Activated CD8-positive, alpha-beta memory T cell treated with anti-CD3 and anti-CD28 coated beads, Interleukin-2, amount 50 U/mL, for 24 hours (primary cell): Measurements from ENCODE around the gene ABLIM1.

Source experiments
- DNase-seq: peaks from one replicate; pipeline ENCODE4 v3.0.0-alpha.2; 2020; ENCODE audit errors: extremely low read depth

ABLIM1 gene

DNA sequence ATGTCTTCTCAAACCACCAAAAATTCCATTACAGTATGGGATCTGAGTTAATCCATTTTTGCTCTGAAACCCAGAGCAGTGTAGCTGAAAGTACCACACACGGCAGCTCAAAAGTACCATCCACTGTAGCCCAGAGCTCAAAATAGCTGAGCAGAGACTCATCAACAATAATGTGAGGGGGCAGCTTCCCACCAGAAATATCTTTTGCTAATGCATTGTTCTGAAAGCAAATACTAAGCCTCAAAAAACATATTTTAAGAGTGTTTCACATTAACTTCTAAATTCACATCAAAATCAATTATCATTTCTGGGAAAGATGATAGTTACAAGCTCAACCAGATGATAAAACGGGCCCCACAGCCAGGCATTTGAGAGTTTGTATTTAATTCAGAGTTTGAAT is 73.7 kb downstream of the ABLIM1 start:
- DNase-seq: no peak

GRCh38 chr10:114581071-114581470 is 77.0 kb downstream of the ABLIM1 start:
- DNase-seq: no peak

DNA sequence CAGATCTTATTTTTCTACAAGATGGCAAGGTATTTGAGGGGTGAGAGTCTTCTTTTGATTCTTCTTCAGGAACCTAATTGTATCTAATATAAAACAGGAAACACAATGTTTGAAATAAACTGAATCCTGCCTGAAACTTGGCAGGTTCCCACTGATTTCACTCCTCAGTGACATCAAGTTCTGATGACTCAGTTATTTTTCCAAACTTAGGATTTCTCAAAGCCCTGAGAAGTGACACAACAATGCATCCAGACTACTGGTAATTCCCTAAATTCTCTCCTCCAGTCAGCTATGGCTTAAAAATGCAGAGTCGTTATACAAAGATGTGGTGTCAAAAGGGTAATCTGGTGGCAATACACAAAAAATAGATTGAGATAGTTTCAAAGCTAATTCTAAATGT is 80.9 kb downstream of the ABLIM1 start:
- no peak for DNase-seq

DNA sequence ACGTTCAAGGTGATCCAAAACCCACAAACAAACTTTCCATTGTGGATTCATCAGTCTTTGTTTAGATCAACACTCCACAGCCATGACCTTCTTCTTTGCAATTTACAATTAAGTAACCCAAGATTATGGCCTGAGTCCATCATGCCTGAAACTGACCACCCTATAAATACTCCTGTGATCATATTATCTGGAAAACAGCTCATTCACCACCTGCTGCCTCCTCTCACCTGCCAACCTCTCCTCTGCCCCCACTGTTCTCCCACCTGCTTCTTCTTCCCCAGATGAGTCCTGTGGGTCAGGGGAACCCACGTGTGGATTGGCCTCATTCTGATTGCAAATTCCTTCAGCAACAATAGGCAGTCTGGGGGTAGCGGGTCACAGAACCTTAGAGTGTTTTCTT is 81.4 kb downstream of the ABLIM1 start:
- DNase-seq: no peak

- no peak for DNase-seq
Observed at GRCh38 chr10:114576132-114576487, 82.0 kb downstream of the ABLIM1 start.

DNA sequence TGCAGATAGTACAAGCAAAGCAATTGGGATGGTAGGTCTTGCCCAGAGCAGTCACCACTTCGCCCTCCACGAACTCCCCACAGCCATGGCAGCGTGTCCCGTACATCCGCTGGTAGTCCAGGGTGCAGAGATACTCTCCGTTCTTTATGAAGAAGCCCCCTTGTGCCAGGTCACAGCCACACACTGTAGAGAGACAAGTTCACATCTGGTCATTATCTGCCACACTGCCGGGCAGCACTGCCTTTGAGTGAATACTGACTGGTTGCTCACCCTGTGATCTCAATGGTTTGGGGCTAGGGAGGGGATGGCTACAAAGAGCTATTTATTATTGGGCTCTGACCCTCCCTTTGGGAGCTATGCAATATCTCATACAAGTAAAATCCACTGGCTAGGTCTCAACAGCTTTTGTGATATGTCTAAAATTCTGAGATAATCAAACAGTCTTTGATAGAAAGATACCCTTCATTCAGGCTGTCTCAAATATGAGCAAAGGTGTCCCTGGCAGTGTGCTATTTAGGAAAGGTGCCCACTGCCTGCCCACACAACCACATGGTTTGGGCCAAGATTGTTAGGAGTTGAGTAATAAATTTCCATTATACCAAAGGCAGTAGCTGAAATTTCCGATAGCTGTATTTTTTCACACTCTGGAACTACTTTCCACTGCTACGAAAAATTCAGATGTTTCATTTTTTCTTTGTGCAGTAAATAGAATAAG is 82.5 kb downstream of the ABLIM1 start:
- no peak for DNase-seq

DNA sequence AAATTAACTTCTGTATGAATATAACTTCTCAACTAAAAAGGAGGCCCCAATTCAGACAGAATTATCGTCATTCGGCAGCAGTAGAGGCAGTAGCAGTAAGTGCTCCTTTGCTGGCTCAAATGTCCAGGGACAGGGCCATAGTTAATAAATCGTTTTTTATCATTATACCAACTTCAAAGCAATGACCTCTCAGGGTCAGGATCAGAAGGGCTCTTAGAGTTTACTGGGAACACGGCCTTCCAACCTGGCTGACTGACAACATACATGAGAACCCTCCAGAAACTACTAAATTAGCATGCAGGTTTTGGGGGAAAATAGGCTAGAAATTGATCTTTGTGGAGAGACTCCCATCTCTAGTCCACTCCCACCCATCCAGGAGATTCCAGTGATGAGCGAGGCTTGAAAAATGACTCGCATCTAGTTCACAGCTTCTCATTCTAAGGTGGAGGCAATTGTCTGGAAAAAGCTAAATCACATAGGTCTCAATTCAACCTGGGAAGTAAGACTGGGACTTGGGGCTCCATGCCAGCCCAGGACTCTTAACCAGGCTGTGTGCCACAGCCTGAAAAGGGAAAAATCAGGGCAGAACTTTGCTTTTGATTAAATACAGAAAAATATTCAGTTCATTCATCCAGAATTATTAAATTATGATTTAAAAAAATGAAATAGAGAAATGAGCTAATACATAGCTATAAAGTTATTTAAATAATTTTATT is 84.6 kb downstream of the ABLIM1 start:
- DNase-seq: no peak

- no peak for DNase-seq
Observed at GRCh38 chr10:114571316-114571999, 86.6 kb downstream of the ABLIM1 start.

- no peak for DNase-seq
Observed at GRCh38 chr10:114566064-114566463, 92.0 kb downstream of the ABLIM1 start.

DNA sequence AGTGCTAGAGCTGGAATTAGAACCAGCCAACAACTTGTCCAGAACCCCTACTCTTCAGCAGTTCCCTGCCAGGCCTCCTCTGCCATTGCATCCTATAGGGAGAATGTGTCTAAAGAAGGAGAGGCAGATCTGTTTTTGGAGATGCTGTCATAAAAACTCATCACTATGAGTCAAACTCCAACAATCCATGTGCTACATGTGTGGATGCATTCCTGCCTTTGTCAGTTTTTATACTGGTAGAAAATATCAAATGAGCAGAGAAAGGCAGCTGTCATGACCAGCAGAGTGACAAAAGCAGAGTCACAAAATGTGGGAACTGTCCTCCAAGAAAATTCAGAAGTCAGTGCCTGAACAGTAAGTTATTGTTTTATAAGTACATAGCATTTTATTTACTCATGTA is 93.0 kb downstream of the ABLIM1 start:
- DNase-seq: no peak

DNA sequence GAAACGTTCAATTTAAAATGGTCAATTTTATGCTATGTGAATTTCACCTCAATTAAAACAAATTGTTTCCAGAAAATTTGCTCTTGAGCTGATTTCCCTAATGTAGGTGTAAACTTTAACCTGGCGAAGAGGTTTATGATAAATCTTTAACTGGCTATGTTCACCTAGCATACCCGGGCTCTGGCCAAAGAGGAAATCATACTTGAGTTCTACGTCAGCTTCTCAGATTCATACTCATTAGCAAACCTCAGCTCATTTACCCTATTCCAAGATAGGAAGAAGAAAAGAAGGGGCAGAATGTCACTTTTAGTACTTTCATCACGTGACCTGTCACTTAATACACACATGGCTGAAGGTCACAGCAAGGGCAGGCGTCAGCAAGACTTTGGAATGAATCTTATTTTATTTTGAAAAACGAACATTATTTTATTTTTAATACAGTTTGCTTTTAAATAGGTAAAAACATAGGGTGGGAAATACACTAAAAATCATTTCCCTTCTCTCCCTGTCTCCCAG is 97.0 kb downstream of the ABLIM1 start:
- no peak for DNase-seq

GRCh38 chr10:114560144-114560543 is 97.9 kb downstream of the ABLIM1 start:
- no peak for DNase-seq

DNA sequence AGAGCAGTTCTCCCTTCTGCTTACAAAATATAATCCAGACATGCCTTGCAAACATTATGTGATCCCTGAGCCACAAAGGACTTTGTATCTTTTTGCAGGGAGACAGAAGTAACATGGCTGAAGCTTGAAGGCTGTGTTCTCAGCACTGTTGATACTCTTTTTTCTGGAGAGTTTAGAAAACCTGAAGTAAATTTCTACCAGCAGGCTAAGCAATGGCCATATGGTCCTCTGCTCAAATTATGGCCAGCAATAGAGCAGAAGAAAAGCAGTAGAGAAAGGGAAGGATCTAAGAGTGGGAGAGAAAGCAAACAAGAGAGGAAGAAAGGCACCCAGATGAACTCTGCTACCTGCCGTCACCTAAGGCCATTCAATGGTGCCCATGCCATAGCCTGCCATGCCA is 98.4 kb downstream of the ABLIM1 start:
- no peak for DNase-seq

DNA sequence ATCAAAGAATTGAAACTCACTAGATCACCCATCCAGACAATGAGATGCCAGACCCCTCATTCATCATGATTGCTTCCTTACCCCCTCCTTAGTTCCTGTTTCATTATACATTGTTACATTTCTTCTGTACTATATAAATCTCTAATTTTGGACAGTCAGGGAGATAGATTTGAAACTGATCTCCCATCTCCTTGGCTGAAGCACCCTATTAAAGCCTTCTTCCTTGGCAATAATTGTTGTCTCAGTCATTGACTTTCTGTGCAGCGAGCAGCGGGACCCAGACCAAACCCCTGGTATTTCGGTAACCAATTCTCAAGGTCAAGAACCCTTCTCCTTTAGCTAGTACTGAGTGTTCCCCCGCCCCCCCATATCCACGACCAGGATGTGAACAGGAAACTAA is 100.2 kb downstream of the ABLIM1 start:
- DNase-seq: no peak

DNA sequence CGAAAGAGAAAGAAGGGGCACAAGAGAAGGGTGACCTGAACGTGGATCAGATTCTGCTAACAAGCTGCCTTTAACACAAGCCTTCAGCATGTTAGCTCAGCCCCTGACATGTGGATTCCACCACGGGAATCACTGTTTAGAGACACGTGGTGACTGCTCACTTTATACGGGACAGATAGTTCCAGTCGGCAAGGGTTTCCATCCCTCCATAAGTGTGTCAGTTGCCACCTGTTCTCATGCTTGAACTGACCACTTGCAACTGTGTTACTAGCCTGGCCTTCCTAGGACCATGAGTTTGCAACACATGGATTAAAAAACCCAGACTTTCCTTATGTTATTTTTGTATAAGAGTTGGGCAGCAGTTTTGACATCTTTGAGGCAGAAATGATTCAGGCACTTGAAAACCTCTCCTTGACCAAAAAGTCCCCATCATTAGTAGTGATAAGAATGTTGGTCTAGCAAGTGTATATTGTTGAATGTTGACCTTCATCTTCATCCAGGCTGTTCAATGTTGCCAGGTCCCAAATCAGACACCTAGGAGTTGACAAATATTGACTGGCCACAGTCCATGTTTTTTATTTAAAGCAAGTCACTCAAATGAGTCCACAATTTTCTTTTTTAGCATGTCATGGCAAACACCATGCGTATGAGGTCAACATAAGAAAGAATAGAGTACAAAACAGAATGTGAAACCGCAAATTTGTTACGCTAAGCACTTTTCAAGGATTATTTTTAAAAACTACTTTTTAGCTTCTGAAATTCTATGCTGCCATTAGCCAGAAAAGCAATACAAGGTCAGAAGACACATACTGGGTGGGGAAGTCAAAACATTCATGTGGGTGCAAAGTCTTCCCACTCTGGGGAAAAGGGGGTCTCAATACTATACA is 101.6 kb downstream of the ABLIM1 start:
- DNase-seq: no peak

GRCh38 chr10:114553436-114553835 is 104.6 kb downstream of the ABLIM1 start:
- DNase-seq: no peak

GRCh38 chr10:114552050-114552449 is 106.0 kb downstream of the ABLIM1 start:
- DNase-seq: no peak

DNA sequence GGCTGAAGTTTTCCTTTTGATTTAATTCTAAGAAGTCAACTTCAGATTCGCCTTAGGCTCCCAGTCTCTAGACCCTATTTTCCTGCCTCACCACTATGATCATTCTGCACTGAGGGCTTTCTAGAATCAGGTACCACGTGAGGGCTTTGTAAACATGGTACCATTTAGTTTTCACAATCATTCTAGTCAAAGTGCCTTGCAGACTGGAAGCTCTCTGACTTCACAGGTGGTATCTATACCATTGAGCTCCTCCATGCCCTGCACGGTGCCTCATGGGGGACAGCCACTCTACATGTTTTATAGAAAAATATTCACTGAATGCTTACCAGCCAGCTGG is 106.5 kb downstream of the ABLIM1 start:
- no peak for DNase-seq

DNA sequence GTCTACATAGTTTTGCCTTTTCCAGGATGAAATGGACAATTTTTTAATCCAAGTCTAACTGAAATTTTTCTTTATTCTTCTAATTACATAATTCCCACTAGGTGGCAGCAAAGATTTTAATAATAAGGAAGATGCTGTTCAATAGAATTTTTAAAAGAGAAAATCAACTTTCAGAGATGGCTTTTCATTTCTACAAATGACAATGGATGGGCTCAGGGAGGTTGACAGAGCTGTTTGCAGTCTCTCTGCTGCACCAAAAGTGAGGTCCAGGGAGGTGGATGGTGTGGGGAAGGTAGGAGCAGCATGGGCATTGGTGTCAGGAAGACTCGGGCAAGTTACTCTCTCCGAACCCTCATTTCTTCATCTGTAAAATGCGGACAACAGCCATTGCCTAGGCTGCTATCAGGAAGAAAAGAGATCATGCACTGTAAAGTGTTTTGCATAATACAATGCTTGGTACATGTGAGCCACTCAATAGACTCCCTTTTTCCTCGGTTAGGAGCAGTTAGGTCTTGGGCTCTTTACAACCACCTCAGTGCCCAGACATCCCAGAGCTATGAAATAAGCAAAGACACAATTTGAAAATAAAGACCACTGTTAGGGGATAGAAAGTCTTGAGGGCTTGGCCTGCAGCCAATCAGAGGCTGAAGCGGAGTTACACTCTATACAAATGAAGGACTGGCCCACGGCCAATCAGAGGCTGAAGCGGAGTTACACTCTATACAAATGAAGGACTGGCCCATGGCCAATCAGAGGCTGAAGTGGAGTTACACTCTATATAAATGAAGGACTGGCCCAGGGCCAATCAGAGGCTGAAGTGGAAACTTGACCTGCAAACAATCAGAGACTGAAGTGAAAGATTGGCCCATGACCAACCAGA is 107.1 kb downstream of the ABLIM1 start:
- no peak for DNase-seq

DNA sequence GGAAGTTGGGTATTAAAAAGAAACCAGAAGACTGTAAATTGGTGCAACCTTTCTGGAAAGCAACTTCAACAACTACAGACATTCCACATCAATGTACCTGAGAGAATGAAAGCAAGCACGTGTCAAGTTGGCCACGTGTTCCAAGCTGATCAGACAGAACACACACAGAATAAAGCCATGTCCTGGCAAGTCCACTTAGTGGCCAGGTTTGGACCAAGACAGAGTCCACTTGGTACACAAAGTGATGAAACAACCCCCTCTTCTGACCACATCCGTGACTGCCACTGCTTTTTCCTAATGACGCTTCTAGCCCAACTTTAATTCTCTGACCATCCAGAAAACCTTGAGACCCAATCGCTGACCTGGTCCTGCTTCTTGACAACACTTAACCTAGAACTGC is 109.4 kb downstream of the ABLIM1 start:
- DNase-seq: no peak

DNA sequence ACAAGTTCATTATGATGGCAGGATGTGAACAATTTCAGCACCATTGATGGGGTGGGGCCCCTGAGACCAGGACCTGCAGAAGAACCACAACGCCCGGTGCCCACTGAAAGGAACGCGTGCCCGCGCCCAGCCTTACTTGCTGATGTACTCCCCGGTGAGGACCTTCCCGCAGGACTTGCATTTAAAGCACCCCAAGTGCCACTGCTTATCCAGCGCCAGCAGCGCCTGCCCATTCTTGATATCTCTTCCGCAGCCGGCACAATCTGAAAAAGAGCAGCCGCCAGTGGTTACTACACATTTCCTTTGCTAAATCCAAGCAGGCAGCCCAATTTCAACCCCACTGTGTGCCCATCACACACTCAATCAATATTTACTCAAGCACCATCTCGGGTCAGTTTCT is 110.6 kb downstream of the ABLIM1 start:
- DNase-seq: no peak
